WTC11 (cell line): ENCODE results near the gene IFT25.
"Not testable (repeated sequence)": the region's sequence is repeated elsewhere in the genome, so short reads cannot be mapped to it uniquely, and the experiment has no call there.

ENCODE experiments used
- TF ChIP-seq, protein P1 (sequence below): fragments of 200-600 bp; IDR thresholded peaks from 2 replicates; pipeline ENCODE4 v1.8.0; 2022; ENCODE audit warnings: antibody characterized with exemption
- TF ChIP-seq, protein P2 (sequence below): sonication (generic); formaldehyde crosslinking; IDR thresholded peaks from 2 replicates; pipeline ENCODE4 v1.8.1; 2023; ENCODE audit warnings: mild to moderate bottlenecking, moderate library complexity, missing genetic modification reagents

GRCh38 chr1:53881853-53882252 lies 63.6 kb downstream of the IFT25 start:
- TF ChIP-seq, protein P1, sequence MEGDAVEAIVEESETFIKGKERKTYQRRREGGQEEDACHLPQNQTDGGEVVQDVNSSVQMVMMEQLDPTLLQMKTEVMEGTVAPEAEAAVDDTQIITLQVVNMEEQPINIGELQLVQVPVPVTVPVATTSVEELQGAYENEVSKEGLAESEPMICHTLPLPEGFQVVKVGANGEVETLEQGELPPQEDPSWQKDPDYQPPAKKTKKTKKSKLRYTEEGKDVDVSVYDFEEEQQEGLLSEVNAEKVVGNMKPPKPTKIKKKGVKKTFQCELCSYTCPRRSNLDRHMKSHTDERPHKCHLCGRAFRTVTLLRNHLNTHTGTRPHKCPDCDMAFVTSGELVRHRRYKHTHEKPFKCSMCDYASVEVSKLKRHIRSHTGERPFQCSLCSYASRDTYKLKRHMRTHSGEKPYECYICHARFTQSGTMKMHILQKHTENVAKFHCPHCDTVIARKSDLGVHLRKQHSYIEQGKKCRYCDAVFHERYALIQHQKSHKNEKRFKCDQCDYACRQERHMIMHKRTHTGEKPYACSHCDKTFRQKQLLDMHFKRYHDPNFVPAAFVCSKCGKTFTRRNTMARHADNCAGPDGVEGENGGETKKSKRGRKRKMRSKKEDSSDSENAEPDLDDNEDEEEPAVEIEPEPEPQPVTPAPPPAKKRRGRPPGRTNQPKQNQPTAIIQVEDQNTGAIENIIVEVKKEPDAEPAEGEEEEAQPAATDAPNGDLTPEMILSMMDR: not testable (repeated sequence)
- TF ChIP-seq, protein P2, sequence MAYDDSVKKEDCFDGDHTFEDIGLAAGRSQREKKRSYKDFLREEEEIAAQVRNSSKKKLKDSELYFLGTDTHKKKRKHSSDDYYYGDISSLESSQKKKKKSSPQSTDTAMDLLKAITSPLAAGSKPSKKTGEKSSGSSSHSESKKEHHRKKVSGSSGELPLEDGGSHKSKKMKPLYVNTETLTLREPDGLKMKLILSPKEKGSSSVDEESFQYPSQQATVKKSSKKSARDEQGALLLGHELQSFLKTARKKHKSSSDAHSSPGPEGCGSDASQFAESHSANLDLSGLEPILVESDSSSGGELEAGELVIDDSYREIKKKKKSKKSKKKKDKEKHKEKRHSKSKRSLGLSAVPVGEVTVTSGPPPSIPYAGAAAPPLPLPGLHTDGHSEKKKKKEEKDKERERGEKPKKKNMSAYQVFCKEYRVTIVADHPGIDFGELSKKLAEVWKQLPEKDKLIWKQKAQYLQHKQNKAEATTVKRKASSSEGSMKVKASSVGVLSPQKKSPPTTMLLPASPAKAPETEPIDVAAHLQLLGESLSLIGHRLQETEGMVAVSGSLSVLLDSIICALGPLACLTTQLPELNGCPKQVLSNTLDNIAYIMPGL (CRISPR knock-in tag): not testable (repeated sequence)
